ENCODE data around the gene ALK. TPM values are rescaled to one million over a fixed set of nuclear protein-coding genes. Genes with fewer than 3 reads are reported as not detected.

The ALK gene
- total RNA-seq, 2 donors from 2014 or later, result 0.05 TPM; not detected in 1

DNA sequence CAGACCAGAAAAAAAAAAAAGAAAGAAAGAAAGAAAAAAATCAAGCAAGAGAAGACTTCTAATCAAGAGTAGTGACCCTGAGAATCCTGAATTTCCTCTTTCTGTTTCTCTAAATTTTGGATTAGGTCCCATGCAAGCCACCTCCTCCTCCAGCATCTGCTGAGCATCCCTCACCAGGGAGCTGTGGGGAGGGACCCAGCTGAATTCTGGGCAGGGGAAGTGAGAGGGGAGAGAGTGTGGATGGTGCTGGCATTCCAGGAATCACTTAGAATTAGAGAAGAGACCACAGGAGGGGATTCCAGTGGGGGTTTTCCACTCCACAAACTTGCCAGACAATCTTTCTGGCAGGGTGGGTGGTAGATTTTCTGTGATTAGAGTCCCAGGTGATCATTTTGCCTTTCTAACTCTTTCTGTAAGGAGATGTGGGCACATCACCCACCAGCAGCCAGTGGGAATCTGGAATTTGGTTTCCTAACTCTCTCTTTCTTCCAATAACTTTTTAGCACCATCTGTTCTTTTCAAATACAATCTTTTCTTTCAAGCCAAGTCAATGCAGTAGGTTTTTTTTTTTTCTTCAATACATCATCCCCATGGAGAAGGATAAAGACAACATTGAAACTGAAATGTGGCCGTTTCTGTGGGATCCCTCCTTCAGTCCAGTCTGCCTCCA is 526.9 kb downstream of the ALK start:
- ATAC-seq, result no peak
- Mint-ChIP-seq H3K27ac (peak overlapping the region in 1 of 2 donors; percentile 2), H3K9me3 (no peaks in the 10 kb centered on the region)

GRCh38 chr2:29393676-29394075 is 527.7 kb downstream of the ALK start:
- DNase-seq (ENCODE audit: low spot score in 2 of 2) (no peak), ATAC-seq (no peak)
- no peaks in the 10 kb centered on the region for H3K9me3 Mint-ChIP-seq
- H3K36me3 Mint-ChIP-seq, result no peaks in the 10 kb centered on the region
- no peak overlapping the region for H3K27ac Mint-ChIP-seq

More for the DNA sequence above, 526.9 kb downstream of the ALK start:
- no peak for DNase-seq (ENCODE audit: low spot score in 2 of 2)
- no peaks in the 10 kb centered on the region for H3K36me3 Mint-ChIP-seq

DNA sequence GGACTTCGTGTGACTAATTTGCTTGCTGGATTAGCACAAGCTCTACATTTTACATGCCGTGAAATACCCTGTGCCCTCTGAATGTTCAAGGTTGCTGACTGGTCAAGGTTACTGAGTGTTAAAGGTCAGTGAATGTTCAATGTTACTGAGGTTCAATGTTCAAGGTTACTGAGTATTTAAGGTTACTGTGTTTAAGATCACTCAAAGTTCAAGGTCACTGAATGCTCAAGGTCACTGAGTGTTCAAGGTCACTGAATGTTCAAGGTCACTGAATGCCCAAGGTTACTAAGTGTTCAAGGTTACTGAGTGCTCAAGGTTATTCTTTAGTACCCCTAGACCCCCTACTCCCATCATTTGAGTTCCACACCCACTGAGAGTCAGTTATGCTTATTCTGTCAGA is 528.6 kb downstream of the ALK start:
- ATAC-seq, result no peak
- no peak for DNase-seq (ENCODE audit: low spot score in 2 of 2)
- no peak overlapping the region for H3K27ac Mint-ChIP-seq
- no peaks in the 10 kb centered on the region for H3K36me3 Mint-ChIP-seq
- H3K9me3 Mint-ChIP-seq, result no peaks in the 10 kb centered on the region

- H3K9me3 Mint-ChIP-seq, result no peaks in the 10 kb centered on the region
- DNase-seq (ENCODE audit: low spot score in 2 of 2) (no peak), ATAC-seq (no peak)
- no peaks in the 10 kb centered on the region for H3K36me3 Mint-ChIP-seq
- no peak overlapping the region for H3K27ac Mint-ChIP-seq
Measured at GRCh38 chr2:29390136-29390535, 531.2 kb downstream of the ALK start.

- ATAC-seq (no peak), DNase-seq (ENCODE audit: low spot score in 2 of 2) (no peak)
- no peaks in the 10 kb centered on the region for H3K36me3 Mint-ChIP-seq
- no peaks in the 10 kb centered on the region for H3K9me3 Mint-ChIP-seq
- H3K27ac Mint-ChIP-seq, result no peak overlapping the region
Measured at GRCh38 chr2:29389686-29390085, 531.7 kb downstream of the ALK start.

GRCh38 chr2:29388071-29388470 is 533.3 kb downstream of the ALK start:
- ATAC-seq (no peak), DNase-seq (ENCODE audit: low spot score in 2 of 2) (no peak)
- no peak overlapping the region for H3K27ac Mint-ChIP-seq
- H3K36me3 Mint-ChIP-seq, result no peaks in the 10 kb centered on the region
- no peaks in the 10 kb centered on the region for H3K9me3 Mint-ChIP-seq

- no peaks in the 10 kb centered on the region for H3K36me3 Mint-ChIP-seq
- DNase-seq (ENCODE audit: low spot score in 2 of 2) (no peak), ATAC-seq (no peak)
- no peak overlapping the region for H3K27ac Mint-ChIP-seq
- H3K9me3 Mint-ChIP-seq, result no peaks in the 10 kb centered on the region
Measured at GRCh38 chr2:29382486-29382885, 538.9 kb downstream of the ALK start.

- no peak for ATAC-seq
- no peaks in the 10 kb centered on the region for H3K9me3 Mint-ChIP-seq
- no peak overlapping the region for H3K27ac Mint-ChIP-seq
- no peak for DNase-seq (ENCODE audit: low spot score in 2 of 2)
- no peaks in the 10 kb centered on the region for H3K36me3 Mint-ChIP-seq
Measured at GRCh38 chr2:29377788-29378187, 543.6 kb downstream of the ALK start.

DNA sequence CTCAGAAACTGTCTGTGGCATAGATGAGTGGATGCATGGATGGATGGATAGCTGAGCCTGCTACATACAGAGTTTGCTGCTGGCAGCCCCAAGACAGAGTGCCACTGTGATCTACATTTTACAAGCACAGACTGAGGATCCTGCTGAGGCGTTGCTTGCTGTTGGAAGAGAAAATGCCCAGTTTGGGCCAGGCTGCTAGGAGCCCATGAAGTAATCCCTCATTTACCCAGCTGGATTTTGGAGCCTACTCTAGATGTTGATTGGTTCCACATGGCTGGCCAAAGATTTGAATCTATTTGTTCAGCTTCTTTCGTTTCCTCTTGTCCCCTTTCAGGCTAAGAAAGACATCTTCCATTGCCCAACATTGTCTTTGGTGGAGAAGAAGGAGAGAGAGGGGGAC is 544.8 kb downstream of the ALK start:
- Mint-ChIP-seq H3K9me3 (no peaks in the 10 kb centered on the region), H3K36me3 (no peaks in the 10 kb centered on the region), H3K27ac (no peak overlapping the region)
- ATAC-seq, result no peak
- no peak for DNase-seq (ENCODE audit: low spot score in 2 of 2)

GRCh38 chr2:29375843-29376242 is 545.5 kb downstream of the ALK start:
- no peaks in the 10 kb centered on the region for H3K9me3 Mint-ChIP-seq
- no peak overlapping the region for H3K27ac Mint-ChIP-seq
- H3K36me3 Mint-ChIP-seq, result no peaks in the 10 kb centered on the region
- DNase-seq (ENCODE audit: low spot score in 2 of 2) (no peak), ATAC-seq (no peak)

- Mint-ChIP-seq H3K36me3 (no peaks in the 10 kb centered on the region), H3K27ac (no peak overlapping the region), H3K9me3 (no peaks in the 10 kb centered on the region)
- DNase-seq (ENCODE audit: low spot score in 2 of 2) (no peak), ATAC-seq (no peak)
Measured at GRCh38 chr2:29374823-29375222, 546.6 kb downstream of the ALK start.

DNA sequence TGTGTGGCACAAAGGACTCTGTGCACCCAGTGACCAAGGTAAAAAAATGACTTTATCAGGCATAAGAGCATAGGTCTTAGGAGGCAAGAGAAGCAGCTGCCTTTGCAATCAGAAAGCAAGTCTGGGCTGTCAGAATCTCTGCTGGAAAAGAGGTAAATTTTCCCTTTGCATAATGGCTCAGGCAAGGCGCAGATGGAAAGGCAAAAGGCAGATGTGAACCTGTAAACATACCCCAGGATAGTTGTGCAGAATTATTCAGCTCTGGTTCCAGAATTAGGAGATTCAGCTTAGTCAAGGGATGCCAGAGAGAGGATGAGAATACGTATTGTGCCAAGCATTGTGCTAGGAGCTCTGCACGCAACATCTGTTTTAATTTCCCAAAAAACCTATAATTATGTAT is 547.5 kb downstream of the ALK start:
- Mint-ChIP-seq H3K27ac (no peak overlapping the region), H3K9me3 (no peaks in the 10 kb centered on the region), H3K36me3 (no peaks in the 10 kb centered on the region)
- ATAC-seq (no peak), DNase-seq (ENCODE audit: low spot score in 2 of 2) (no peak)

DNA sequence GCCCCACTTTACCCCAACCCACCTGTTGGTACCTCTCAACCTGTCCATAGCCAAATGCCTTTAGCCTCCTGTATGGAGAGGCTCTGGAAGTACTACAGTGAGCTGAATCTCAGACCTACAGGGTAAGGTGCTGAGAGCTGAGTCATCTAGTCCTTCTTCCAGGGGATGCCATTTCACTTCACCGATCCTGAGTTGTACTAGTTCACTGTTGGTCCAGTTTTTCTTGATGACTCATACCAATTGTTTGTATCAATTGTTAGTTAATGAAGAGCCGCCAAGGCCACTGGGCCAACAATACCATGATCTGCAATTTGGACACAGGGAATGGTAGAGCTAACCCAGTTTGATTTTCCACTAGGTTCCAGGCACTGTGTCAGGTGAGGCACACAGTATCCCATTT is 549.2 kb downstream of the ALK start:
- ATAC-seq (no peak), DNase-seq (ENCODE audit: low spot score in 2 of 2) (no peak)
- Mint-ChIP-seq H3K27ac (no peak overlapping the region), H3K9me3 (no peaks in the 10 kb centered on the region), H3K36me3 (no peaks in the 10 kb centered on the region)

GRCh38 chr2:29370581-29371125 is 550.7 kb downstream of the ALK start:
- no peak for ATAC-seq
- H3K9me3 Mint-ChIP-seq, result no peaks in the 10 kb centered on the region

DNA sequence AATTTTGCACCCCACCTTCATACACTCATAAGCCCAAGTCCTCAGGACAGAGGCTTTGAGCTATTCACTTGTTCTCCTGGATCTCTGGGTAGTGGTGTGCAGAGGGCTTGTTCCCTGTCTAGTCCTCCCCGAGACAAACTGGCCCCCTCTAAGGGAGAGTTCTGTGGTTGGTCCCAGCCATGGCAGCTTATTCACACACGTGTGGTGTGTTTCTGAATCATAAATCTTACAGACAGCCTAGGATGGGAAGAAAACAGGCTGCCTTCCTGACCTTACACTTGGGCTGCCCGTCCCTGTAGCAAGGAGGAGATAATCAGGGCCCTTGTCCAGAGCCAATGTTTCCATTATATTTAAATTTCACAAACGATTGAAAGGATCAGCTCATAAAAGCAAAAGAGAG is 551.2 kb downstream of the ALK start:
- H3K9me3 Mint-ChIP-seq, result no peaks in the 10 kb centered on the region
- ATAC-seq (no peak), DNase-seq (ENCODE audit: low spot score in 2 of 2) (no peak)
- H3K27ac Mint-ChIP-seq, result no peak overlapping the region
- no peaks in the 10 kb centered on the region for H3K36me3 Mint-ChIP-seq

More at GRCh38 chr2:29370581-29371125, 550.7 kb downstream of the ALK start:
- Mint-ChIP-seq H3K27ac (no peak overlapping the region), H3K36me3 (no peaks in the 10 kb centered on the region)
- DNase-seq (ENCODE audit: low spot score in 2 of 2), result no peak

DNA sequence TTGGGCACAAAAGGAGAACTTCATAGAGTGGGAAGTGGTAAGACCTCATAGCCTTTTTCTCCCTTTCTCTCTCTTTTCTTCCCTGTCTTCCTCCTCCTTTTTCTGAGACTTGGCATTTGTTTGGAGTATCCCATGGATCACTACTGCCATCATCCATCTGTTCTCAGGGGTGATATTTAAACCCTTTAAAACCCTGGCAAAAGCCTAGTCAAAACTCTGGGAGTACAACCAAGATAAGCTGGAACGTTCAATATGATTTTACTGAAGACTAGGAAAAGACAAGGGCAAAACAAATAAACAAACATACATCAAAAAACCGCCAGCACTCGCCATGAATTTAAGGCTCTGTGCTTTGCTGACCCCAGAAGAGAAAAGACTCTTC is 552.7 kb downstream of the ALK start:
- no peaks in the 10 kb centered on the region for H3K36me3 Mint-ChIP-seq
- ATAC-seq (no peak), DNase-seq (ENCODE audit: low spot score in 2 of 2) (no peak)
- no peak overlapping the region for H3K27ac Mint-ChIP-seq
- H3K9me3 Mint-ChIP-seq, result no peaks in the 10 kb centered on the region

- no peaks in the 10 kb centered on the region for H3K9me3 Mint-ChIP-seq
- DNase-seq (ENCODE audit: low spot score in 2 of 2) (no peak), ATAC-seq (no peak)
- no peak overlapping the region for H3K27ac Mint-ChIP-seq
- no peaks in the 10 kb centered on the region for H3K36me3 Mint-ChIP-seq
Measured at GRCh38 chr2:29367986-29368658, 553.3 kb downstream of the ALK start.

GRCh38 chr2:29363111-29363510 is 558.3 kb downstream of the ALK start:
- no peak for ATAC-seq
- Mint-ChIP-seq H3K36me3 (no peaks in the 10 kb centered on the region), H3K9me3 (no peaks in the 10 kb centered on the region), H3K27ac (no peak overlapping the region)
- no peak for DNase-seq (ENCODE audit: low spot score in 2 of 2)
